ENCODE data around the gene CAMK2D.
A peak's percentile ranks its signal among the peaks of the same experiment; 100 is the strongest.

CAMK2D gene

DNA sequence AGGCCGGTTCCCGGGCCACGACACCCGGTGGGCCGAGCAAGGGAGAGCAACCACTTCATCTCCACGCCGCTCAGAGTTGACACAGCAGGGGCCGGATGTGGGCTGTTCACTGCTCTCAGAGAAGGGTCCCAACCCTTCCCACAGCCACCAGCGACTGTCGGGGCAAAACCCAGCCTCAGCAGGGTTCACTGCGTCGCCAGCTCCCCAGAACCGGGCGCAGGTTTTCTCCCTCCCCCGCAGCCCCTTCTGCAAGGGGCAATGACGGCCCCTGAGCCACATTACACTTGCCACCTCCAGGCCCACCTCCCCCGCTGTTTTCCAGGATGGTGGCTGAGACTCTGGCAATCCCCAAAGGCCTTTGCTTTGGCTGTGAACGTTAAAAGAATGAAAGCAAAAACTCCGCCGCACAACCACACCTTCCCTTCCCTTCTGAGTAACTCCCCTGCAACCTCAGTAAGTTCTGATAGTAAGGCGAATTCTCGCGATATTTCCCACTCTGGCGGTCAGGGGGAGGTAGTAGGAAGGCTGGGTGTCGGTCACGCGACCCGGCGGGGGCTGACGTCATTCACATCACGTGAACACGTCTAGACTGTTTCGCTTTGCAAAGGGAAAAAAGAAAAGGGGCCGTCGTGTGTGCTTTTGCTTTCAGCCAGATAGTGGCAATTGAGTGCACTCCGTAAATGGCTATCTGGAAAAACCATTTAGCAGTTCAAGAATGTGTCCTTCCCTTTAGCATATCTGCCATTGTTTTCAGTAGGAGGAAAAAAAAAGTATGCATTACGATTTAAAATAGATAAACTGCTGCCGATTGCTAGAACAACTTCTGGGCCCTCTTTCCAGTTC is 869 bp upstream of the CAMK2D start:
- peak; percentile 74 for DNase-seq

DNA sequence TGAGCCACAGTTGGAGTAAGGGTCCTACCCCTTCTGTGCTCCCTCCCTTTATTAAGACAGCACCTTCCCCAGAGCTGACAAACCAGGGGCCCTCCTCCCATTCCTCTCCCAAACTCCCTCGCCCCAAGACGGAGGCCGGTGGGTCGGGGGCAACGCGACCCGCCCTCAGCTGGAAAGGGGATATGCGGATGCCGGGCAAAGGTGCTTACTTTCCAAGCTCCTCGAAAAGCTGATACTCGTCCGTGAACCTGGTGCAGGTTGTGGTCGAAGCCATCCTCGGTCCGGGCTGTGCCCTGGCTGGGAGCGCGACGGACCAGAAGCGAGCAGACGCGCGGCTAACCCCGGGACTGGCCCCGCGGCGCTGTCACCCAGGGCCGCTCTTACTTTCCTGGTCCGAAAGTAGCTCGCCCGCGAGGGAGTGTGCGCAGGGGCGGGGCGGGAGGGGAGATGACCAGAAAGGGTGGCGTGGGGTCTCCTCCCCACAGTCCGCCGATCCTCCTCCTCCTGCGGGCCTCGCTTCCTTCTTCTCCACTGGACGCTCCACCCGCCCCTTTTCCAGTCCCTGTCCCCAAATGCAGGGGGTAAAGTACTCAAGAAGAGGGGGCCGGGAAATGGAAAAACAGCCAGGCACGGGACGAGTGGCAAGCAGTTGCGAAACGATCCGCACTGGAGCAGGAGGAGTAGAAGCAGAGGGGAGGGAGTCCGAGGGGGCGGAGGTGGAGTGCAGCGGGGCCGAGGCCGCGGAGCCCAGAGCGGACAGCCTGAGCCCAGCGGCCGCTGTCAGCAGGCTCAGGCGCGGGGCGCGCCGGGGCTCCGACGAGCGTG is 531 bp downstream of the CAMK2D start:
- no peak for DNase-seq

DNA sequence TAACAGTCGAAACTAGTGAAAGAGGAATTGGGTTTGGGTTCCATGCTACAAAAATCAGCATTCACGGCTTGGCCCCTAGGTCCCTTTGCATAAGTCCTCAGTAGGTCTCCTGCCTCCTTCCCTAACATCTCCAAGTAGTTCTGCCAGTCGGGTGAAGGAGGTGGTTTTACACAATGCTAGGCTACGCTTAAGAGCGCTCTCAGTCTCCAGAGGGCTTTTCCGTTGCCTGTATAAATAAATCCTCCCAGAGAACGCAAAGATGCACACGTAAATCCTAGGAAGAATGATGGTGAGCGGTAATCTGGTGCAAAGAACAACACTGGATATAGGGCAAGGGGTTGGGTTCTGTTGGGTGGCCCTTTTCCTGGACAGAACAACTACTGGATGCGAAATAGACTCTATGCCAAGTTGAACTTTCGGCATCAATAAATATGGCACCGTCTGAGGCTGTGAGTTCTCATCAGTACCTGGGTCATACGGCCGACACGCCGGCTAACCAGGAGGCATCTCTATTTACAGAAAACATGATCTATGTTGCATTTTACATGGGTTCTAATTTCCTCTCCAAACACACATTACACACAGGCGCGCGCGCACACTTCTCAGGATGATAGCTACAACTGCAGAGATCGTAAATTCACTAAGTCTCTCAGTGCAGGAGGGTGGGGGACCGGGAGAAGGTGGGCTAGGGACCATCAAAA is 1.3 kb downstream of the CAMK2D start:
- DNase-seq = no peak

DNA sequence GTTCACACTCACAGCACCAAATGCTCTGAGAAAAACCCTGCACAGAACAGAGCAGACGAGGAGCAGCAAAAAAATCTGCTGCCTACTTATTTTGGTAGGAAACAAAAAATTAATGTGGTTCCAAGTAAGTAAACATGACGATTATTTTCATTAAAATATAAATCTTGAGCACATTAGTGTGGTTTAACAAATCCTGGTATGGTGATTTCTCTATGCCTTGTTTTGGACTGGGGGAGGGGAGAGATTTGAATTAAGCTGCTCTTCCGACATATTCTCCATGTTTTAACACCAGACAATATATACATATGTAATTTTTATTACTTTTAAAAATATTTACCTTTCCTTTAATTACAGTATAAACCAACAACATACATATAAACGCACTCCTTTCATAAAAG is 1.8 kb downstream of the CAMK2D start:
- DNase-seq = no peak

DNA sequence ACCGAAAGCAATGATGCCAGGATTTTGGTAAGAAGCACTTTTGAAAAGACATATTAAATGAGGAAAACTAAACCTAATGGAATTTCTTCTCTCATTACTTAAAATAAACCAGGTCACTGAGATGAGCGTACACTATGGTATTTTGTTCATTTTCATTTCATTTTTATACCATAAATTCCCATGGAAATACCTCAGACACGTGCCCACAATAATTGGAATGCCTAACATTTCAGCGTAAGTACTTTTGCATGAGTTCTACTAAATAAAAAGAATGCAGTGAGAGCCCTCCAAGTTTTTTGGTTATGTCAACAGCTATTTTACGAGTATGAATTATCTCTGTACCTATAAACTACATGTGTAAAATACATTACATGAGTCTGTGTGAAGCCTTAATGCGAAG is 3.2 kb downstream of the CAMK2D start:
- DNase-seq = no peak

DNA sequence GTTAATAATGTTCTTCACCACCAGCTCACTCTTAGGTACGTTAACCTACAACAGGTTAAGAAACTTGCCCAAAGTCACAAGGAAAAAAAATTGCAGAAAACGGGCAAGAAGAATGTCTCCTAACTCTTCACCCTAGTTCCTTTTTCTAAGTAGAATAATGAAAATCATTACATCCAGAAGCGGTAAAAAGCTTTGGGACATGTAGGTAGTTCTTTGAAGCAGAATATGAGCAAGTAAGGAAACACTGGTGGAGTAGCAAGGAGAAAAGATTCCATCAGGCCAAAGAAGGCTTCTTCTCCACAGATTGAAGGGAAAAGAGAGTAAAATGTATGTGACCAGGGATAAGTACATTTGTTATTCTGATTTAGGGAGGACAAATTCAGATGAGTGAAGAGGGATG is 4.1 kb downstream of the CAMK2D start:
- DNase-seq = no peak

DNA sequence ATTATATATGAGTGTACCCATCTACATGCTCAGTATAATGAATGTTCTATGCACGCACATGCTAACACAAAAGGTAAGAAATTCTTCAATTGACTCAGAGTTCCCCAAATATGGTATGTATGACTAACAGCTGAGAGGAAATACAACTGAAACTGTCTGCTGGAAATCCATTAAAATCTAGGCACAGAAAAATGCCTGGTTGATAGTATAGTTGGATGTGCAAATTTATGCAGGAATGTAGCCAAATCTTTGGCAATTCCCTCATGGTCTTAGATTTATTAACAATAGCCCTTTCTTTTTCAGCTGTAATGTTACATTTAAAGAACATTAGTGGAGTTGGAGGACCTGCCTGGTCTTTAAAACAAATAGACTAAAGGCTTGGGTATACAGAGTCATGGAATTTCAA is 5.5 kb downstream of the CAMK2D start:
- DNase-seq = no peak

DNA sequence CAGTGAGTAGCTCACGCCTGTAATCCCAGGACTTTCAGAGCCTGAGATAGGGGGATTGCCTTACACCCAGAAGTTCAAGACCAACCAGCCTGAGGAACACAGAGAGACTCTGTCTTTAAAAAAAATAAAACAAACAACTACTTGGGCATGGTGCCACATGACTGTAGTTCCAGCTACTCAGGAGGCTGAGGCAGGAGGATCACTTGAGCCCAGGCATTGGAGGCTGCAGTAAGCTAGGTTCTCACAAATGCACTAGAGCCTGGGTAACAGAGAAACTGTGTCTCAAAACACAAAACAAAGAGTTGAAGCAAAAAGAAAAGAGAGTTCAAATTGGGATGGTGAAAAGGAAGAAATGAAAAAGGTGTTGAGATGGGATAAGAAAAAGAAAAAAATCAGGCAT is 10.8 kb downstream of the CAMK2D start:
- DNase-seq = no peak

DNA sequence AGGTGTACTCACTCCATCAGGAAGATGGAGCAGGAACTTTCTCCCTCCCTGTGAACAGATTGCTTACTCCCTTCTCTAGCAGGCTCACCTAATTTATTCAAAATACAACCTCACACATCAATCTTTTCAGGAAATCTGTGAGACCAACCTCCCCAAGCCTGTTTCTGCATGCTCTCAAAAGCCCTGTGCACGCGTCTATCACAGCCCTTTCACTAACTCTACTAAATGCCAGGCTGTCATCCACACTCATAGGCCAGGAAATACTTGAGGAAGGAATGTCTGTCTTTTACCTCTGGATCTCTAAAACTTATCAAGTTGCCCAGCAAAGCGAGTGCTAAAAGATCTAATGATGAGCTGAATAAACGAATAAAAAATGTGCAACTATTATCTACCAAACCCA is 11.2 kb downstream of the CAMK2D start:
- no peak for DNase-seq

DNA sequence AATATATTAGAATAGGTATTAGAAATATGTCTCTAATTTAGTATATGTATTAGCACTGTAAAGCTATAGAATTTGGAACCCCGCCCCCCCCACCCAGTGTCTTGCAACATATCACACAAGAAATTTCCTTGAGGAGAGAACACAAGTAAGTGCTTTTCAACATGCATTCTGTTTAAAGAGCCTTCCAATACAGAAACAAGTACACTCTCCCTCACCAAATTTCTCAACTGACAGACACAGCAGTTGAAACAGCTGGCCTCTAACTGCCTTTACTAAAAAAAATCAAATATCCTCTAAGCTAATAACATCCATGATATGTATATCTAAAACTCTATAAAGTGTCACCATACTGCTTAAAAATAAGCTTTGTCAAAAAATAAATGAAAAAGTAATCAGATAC is 12.4 kb downstream of the CAMK2D start:
- DNase-seq = no peak

DNA sequence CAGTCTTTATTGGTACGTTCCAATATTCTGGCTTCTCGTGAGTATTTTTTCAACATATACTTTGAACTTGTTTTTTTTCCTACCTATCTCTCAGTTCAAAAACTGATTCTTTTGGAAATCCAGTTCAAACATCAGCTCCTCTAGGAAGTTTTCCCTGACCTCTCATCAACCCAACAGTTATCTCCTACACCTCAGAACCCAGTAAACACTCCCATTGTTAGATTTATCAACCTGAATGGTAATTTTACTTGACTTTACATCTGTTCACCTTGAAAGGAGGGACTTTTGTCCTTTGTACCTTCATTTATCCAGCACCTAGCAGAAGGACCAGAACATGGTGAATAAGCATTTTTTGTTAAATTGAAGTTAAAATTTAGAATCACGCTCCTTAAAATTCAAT is 13.6 kb downstream of the CAMK2D start:
- DNase-seq = no peak

DNA sequence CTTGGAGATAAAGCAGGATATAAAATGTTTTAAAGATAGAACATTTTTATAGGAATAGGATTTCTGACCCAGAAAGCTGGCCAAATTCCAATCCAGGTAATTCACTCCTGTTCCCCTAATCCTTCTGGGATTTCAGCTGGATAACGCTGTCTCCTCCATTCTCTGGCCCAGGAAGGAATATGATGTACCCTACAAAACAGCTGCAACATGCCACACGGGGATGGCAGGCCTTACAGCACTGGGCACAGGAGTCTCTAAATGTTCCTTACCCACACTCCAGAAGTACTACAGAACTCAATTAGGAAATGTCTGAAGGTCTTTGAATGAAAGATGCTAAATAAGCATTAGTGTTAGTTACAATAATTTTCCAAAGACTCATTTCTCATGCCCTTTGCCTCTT is 15.8 kb downstream of the CAMK2D start:
- DNase-seq = no peak

DNA sequence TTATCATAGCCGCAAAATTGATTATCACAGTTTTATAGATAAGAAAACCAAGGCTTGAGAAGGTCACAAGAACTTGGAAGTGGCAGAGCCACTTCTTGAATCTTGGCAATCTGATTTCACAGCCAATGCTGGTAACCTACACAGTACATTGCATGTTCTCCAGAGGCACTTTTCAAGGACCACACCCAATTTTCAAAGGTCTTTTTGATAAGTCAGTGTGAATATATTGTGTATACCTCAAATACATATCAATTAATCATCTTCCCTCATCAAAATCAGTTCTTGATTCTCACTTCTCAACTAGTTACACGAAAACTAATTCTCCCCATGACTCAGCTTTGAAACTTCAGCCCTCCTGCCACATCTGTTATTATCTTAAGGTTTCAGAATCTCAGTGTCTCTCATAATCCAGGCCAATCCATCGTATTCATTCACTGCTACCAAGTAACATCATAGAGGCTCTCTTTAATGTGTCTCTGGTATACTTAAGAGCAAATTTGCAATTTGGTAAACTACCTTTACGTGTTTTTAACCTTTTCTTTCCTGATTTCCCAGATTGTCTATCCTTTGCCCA is 16.8 kb downstream of the CAMK2D start:
- no peak for DNase-seq

DNA sequence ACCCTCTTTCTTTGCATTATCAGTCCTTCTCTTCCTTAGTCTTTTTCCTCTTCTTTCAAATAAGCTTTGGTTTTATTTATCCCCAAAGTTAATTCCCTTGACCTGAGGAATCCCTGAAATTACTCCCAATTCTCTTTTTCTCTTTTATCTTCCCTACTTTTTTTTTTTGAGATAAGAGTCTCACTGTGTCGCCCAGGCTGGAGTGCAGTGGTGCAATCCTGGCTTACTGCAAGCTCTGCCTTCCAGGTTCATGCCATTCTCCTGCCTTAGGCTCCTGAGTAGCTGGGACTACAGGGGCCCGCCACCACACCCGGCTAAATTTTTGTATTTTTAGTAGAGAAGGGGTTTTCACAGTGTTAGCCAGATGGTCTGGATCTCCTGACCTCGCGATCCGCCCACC is 17.8 kb downstream of the CAMK2D start:
- DNase-seq = no peak

DNA sequence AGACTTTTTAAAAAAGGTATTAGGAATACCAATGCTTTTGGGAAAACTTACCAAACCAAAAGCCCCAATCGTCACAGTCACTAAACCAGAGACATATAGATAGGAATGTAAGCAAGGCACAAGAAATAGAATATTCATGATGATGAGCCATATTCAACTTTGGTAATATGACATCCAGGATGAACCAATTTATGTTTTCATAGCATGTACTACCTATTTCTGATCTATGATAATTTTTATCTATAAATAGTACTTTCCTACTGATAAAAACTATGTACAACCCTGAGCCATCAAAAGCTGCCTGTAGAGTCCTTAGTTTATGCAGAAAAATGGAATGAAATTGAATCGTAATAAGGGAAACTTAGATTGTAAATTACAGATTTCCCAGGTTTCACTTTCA is 18.9 kb downstream of the CAMK2D start:
- DNase-seq = no peak

DNA sequence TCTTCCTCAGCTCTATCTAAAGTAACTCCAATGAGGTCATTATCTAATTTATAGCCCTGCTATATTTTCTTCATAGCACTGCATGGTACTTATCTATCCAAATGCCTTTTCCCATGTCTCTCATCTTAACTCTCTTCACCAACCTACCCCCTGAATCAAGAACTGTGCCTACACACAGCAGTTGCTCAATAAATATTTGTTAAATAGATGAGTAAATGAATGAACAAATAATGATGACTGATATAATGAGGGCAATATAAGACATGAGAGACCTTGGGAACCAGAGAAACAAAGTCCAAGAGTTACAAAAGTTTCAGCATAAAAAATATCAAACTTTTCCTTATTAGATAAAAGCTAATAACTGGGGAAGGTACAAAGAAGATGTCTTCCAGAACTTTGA is 19.6 kb downstream of the CAMK2D start:
- DNase-seq = no peak

DNA sequence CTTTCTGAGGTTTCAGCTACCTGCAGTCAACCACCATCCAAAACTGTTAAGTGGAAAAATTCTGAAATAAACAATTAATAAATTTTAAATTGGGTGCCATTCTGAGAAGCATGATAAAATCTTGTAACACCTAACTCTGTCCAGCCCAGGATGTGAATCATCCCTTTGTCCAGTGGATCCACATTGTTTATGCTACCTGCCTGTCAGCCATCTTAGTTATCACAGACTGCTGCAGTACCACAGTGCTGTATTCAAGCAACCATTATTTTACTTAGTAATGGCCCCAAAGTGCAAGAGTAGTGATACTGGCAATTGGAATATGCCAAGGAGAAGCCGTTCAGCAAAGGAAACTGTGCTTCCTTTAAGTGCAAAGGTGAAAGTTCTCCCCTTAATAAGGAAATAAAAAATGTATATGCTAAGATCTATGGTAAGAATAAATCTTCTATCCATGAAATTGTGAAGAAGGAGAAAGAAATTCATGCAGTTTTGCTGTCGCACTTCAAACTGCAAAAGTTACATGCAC is 20.6 kb downstream of the CAMK2D start:
- DNase-seq = no peak

DNA sequence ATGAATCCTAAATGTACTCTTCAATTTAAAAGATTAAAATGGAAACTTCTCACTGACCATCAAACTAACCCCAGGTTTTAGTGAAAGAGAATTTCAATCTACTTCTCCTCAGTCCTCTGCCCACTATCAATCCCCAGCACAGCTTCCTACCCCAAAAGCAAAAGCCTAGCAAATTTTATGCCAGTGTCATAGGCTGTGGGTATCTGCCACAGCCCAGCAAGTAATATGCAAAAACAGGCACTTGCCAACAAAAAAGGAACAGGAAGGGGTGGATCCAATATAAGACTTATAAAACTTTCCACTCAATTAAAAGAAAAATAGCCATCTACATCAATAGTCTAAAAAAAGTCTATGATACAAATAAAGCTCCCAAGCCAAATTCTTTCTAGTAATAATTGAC is 22.3 kb downstream of the CAMK2D start:
- DNase-seq = no peak

DNA sequence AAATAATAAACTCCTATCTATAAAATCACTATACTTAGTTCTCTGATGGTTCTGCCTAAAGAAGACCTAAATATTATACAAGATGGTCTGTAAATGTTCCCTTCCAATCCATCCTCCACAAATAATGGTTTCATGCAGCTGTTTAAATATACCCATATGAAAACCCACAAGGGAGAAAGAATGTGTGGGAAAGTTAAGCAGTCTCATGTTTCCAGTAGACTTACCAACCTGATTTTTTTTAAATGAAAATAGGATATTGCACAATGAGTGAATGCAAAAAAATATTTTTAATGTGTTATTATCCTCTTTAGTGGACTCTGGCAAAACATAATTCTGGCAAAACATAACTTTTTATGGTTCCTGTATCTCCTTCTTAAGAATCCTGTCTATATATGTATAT is 23.3 kb downstream of the CAMK2D start:
- DNase-seq = no peak

DNA sequence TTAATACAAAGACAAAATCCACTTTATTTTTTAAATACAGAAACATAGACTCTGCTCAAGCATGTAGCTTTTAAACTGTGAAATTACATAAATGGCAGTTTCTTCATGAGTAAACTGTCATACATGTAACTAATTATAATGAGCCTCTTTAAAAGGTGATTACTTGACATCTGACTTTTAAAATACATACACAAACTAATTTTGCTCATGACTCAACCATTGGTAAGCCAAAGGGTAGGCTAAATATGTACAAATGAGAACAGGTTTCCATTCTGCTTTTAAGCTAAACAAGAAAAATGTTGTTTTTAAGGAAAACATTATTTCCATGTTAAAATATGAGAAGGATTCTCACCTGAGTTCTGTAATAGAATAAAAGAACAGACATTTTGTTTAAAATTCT is 27.9 kb downstream of the CAMK2D start:
- no peak for DNase-seq

DNA sequence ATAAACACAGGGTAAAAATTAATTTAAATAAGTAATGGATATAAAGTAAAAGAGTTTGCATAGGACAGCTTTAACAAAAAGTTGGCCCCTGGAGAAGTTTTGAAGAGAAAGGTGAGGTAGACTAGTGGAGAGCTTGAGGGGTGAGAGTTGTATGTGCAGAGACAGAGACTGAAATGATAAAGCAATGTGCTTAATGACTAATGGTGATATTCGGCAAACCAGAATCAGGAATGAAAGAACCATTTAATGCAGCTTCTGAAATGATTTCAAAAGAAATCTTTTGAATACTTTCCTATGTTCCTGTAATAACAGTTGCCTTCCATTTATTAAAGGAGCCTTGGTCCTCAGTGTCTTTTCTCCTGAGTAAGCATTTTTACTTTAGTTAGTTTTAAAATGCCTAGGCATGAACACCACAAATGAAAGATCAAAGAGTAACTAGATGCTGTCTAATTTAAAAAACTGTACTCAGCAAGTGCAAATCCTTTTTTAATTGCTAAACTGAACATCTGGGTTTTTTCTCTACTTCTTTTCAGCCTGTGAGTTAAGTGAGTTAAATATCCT is 28.5 kb downstream of the CAMK2D start:
- no peak for DNase-seq

DNA sequence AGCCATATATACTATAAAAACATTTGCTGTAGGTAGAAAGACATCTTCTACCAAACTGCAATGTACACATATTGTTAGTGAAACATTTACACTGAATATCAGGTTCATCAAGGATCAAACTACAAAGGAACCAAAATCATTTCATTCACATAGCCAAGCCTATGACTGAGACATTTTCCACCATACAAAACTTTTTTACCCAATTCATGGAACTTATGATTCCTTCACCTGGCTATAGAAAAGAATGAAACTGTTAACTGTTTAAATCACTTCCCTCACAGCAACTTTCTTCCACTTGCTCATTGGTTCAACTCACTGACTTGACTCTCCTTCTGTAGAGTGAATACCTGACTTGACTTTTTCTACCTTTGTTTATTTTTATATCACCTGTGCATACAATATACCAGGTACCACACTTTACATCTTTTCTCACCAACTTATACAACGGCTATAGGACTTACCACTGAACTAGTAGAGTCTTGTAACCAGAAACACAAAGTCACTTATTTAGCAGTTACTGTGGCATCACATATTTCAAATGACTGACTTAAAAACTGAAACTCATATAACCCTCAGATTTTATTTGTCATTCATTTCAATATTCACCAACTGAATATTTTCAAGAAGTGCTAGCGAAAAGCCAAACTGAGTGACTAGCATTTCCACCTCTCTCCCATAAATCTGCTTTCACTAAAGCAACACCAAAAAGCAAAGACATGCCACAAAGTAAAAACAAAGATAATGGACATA is 30.9 kb downstream of the CAMK2D start:
- DNase-seq = no peak

All from GF-D8 (cell line).